NOMO-1 (cell line): ENCODE measurements around the gene TRIM15.
A peak's percentile ranks its signal among the peaks of the same experiment; 100 is the strongest.

Experiments
- DNase-seq, 2 experiments: peaks; one replicate each; lab custom pipeline; 2025; ENCODE audit not compliant: unreplicated experiment in 2 of 2; lab: John Stamatoyannopoulos, UW

The TRIM15 gene

GRCh38 chr6:30144811-30145210, 18.5 kb upstream of the TRIM15 start:
- DNase-seq, result no peak

- DNase-seq, result no peak
Observed at GRCh38 chr6:30145818-30146217, 17.5 kb upstream of the TRIM15 start.

- no peak for DNase-seq
Observed at GRCh38 chr6:30147096-30147495, 16.2 kb upstream of the TRIM15 start.

- DNase-seq, result no peak
Observed at GRCh38 chr6:30149234-30149633, 14.1 kb upstream of the TRIM15 start.

GRCh38 chr6:30149858-30150550, 13.3 kb upstream of the TRIM15 start:
- no peak for DNase-seq

GRCh38 chr6:30150671-30151395, 12.5 kb upstream of the TRIM15 start:
- no peak for DNase-seq

GRCh38 chr6:30151580-30151979, 11.8 kb upstream of the TRIM15 start:
- DNase-seq, result no peak

GRCh38 chr6:30152016-30152673, 11.2 kb upstream of the TRIM15 start:
- no peak for DNase-seq

- DNase-seq, result no peak
Observed at GRCh38 chr6:30152910-30153610, 10.3 kb upstream of the TRIM15 start.

- DNase-seq, result no peak
Observed at GRCh38 chr6:30154061-30154460, 9.3 kb upstream of the TRIM15 start.

GRCh38 chr6:30154709-30155519, 8.4 kb upstream of the TRIM15 start:
- no peak for DNase-seq

GRCh38 chr6:30155520-30156261, 7.7 kb upstream of the TRIM15 start:
- DNase-seq, result no peak

GRCh38 chr6:30156262-30156599, 7.1 kb upstream of the TRIM15 start:
- no peak for DNase-seq

- no peak for DNase-seq
Observed at GRCh38 chr6:30156774-30157173, 6.6 kb upstream of the TRIM15 start.

GRCh38 chr6:30157581-30157980, 5.8 kb upstream of the TRIM15 start:
- no peak for DNase-seq

- peak in 1 of 2 experiments; percentile 32 for DNase-seq
Observed at GRCh38 chr6:30157999-30158398, 5.3 kb upstream of the TRIM15 start.

GRCh38 chr6:30158475-30159040, 4.8 kb upstream of the TRIM15 start:
- DNase-seq, result no peak

GRCh38 chr6:30160008-30160784, 3.1 kb upstream of the TRIM15 start:
- DNase-seq, result no peak
